Prostate gland (tissue), 2 donors: ENCODE data around the gene RPL10. TPM values are rescaled to one million over a fixed set of nuclear protein-coding genes. Genes with fewer than 3 reads are reported as not detected.
A peak's percentile ranks its signal among the peaks of the same experiment; 100 is the strongest.

Experiments
- DNase-seq: peaks from one replicate; pipeline ENCODE4 v3.0.0-alpha.2; 2019; ENCODE audit warnings: low spot score
- H3K27ac ChIP-seq, 2 donors: fragments of 200-600 bp; sonication (generic); 2 replicates each; pipeline ENCODE4 v1.5.1; 2017 to 2019
- H3K27me3 ChIP-seq: fragments of 200-600 bp; sonication (generic); replicated peaks from 2 replicates; pipeline ENCODE4 v1.5.1; 2019; ENCODE audit not compliant: insufficient read depth
- H3K36me3 ChIP-seq, 2 donors: fragments of 200-600 bp; sonication (generic); 1 replicate in 1 of 2; 2 replicates in 1 of 2; pipeline versions ENCODE4 v1.5.1 to v1.8.1; 2017 to 2019
- H3K4me1 ChIP-seq: fragments of 200-600 bp; sonication (generic); replicated peaks from 2 replicates; pipeline ENCODE4 v1.5.1; 2019
- H3K4me3 ChIP-seq, 2 donors: fragments of 200-600 bp; sonication (generic); 2 replicates each; pipeline ENCODE4 v1.5.1; 2017 to 2019
- H3K9me3 ChIP-seq: fragments of 200-600 bp; sonication (generic); 2 replicates; pipeline ENCODE4 v1.5.1; 2017
- POLR2A ChIP-seq: fragments of 450-650 bp; IDR thresholded peaks from one replicate; pipeline ENCODE4 v1.6.1; 2016; ENCODE audit warnings: antibody characterized with exemption, mild to moderate bottlenecking
- POLR2AphosphoS5 ChIP-seq: sonication (generic); formaldehyde crosslinking; IDR thresholded peaks from one replicate; pipeline ENCODE4 v1.6.1; 2017; ENCODE audit warnings: antibody characterized with exemption
- WGBS: methylation state at CpG from one replicate; pipeline ENCODE4 v1.1.5; 2018; 5-methylcytosine and 5-hydroxymethylcytosine counted together
- intact Hi-C: fragments of 100-400 bp; cut with DNase I; formaldehyde crosslinking; loops from one replicate; pipeline ENCODE4 v1.14.2; 2022
- total RNA-seq, 2 donors: library from RNA; depleted of rRNA; stranded (reverse); fragments of >200 nt; gene quantifications; one replicate each; pipeline ENCODE4 v1.1.0, GENCODE V29; 2016
- TF ChIP-seq, protein P1 (sequence below), 4 experiments: fragments of 200-600 bp in 2 of 4; fragments of 450-650 bp in 2 of 4; sonication (generic) in 2 of 4; IDR thresholded peaks; 1 replicate in 3 of 4; 2 replicates in 1 of 4; pipeline ENCODE4 v1.5.1; 2016 to 2019; ENCODE audit warnings: antibody characterized with exemption in 4 of 4, mild to moderate bottlenecking in 2 of 4, moderate library complexity in 2 of 4

Gene RPL10
- total RNA-seq, 2 donors from 2014 or later, result 3,702 to 5,500 TPM

GRCh38 chrX:154434394-154435168, 36.4 kb downstream of the RPL10 start:
- Histone ChIP-seq H3K36me3 (no peaks in the 10 kb centered on the region), H3K27ac (no peak overlapping the region), H3K4me3 (no peak overlapping the region), H3K9me3 (no peaks in the 10 kb centered on the region), H3K4me1 (no peaks in the 10 kb centered on the region), H3K27me3 (no peaks in the 10 kb centered on the region)
- no peak for DNase-seq
- intact Hi-C loops, result loop anchor here (5.0 kb wide), 2 partner anchors 32 to 53 kb away; partner anchors contain the start of gene UBL4A
- no peak for TF ChIP-seq POLR2A
- TF ChIP-seq, protein P1, sequence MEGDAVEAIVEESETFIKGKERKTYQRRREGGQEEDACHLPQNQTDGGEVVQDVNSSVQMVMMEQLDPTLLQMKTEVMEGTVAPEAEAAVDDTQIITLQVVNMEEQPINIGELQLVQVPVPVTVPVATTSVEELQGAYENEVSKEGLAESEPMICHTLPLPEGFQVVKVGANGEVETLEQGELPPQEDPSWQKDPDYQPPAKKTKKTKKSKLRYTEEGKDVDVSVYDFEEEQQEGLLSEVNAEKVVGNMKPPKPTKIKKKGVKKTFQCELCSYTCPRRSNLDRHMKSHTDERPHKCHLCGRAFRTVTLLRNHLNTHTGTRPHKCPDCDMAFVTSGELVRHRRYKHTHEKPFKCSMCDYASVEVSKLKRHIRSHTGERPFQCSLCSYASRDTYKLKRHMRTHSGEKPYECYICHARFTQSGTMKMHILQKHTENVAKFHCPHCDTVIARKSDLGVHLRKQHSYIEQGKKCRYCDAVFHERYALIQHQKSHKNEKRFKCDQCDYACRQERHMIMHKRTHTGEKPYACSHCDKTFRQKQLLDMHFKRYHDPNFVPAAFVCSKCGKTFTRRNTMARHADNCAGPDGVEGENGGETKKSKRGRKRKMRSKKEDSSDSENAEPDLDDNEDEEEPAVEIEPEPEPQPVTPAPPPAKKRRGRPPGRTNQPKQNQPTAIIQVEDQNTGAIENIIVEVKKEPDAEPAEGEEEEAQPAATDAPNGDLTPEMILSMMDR (IDR thresholded peaks at IDR 0.05), result no peak
- no peak for TF ChIP-seq POLR2AphosphoS5
- WGBS, result 89% methylated on average over 6 of the region's 7 CpGs

GRCh38 chrX:154435171-154435733, 37.1 kb downstream of the RPL10 start:
- TF ChIP-seq POLR2A, result no peak
- H3K36me3 ChIP-seq, result no peaks in the 10 kb centered on the region
- no peaks in the 10 kb centered on the region for H3K4me1 ChIP-seq
- no peak for DNase-seq
- H3K27ac ChIP-seq, result no peak overlapping the region
- no peaks in the 10 kb centered on the region for H3K27me3 ChIP-seq
- intact Hi-C loops, result loop anchor here (5.0 kb wide), 2 partner anchors 33 to 52 kb away; partner anchors contain the start of gene UBL4A
- WGBS, result 91% methylated on average over 18 of the region's 19 CpGs
- H3K4me3 ChIP-seq, result no peak overlapping the region
- no peaks in the 10 kb centered on the region for H3K9me3 ChIP-seq

GRCh38 chrX:154436374-154436982, 38.3 kb downstream of the RPL10 start:
- WGBS, result 15% methylated on average over 21 of the region's 78 CpGs
- Histone ChIP-seq H3K36me3 (no peaks in the 10 kb centered on the region), H3K9me3 (no peaks in the 10 kb centered on the region), H3K27me3 (no peaks in the 10 kb centered on the region), H3K27ac (peak overlapping the region; percentile 79 to 87), H3K4me1 (no peaks in the 10 kb centered on the region), H3K4me3 (peak overlapping the region; percentile 55 to 61)
- no peak for DNase-seq
- TF ChIP-seq POLR2A (no peak), POLR2AphosphoS5 (no peak)
- TF ChIP-seq, protein P1 (IDR thresholded peaks at IDR 0.05), result no peak
- intact Hi-C loops, result loop anchor here (5.0 kb wide), 2 partner anchors 34 to 51 kb away; partner anchors contain the start of gene UBL4A

GRCh38 chrX:154436983-154437752, 39.0 kb downstream of the RPL10 start, which contains the start of gene GDI1:
Gene GDI1, plus strand, starts transcription at chrX:154437154. Its CDS starts 101 bp downstream, at chrX:154437255.
- H3K4me1 ChIP-seq, result no peaks in the 10 kb centered on the region
- DNase-seq, result no peak
- TF ChIP-seq POLR2A (peak; percentile 56), POLR2AphosphoS5 (no peak)
- H3K27me3 ChIP-seq, result no peaks in the 10 kb centered on the region
- H3K27ac ChIP-seq, result peak within 1 kb of the TSS; percentile 79 to 87
- H3K36me3 ChIP-seq, result no peaks in the 10 kb centered on the region
- H3K4me3 ChIP-seq, result peak within 1 kb of the TSS; percentile 55 to 61
- intact Hi-C loops, result loop anchor here (5.0 kb wide), 2 partner anchors 35 to 50 kb away; partner anchors contain the start of gene UBL4A
- H3K9me3 ChIP-seq, result no peaks in the 10 kb centered on the region
- 0% methylated on average over 16 of the region's 93 CpGs for WGBS

DNA sequence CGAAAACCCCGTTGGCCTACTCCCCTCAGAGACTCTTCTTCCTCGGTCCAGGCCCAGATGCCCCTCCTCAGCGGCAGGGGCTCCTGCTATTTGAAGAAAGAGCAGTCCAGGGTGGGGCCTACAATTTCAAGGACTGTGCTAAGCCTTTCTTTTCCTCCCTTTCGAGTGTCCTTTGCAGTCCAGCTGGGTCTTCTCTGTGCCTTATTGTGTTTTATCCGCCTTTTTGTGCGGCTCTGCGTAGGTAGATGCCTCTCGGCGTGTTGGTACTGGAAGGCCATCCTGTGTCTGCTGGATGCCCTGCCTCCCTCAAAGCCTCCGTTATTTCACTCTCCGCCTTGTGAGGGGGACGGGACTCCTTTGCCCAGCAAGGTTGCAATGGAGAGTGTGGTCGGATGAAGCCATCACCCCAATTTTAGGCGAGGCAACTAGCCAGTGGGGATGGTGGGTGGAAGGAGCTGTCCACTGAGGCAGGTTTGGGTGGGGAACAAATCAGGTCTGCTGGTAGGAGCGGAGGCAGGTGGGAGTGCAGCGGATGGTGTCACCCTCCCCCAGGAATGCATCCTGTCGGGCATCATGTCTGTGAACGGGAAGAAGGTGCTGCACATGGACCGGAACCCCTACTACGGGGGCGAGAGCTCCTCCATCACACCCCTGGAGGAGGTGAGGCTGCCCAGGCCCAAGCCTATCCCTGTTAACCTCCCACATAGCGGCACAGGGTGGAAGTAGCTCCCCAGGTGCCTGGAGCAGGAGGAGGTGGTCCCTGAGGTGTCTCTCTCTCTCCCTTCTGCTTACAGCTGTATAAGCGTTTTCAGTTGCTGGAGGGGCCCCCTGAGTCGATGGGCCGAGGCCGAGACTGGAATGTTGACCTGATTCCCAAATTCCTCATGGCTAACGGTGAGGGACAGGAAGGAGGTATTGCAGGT, 40.1 kb downstream of the RPL10 start:
- DNase-seq, result no peak
- no peak for TF ChIP-seq POLR2AphosphoS5
- TF ChIP-seq, protein P1 (IDR thresholded peaks at IDR 0.05), result no peak
- no peak for TF ChIP-seq POLR2A
- H3K27me3 ChIP-seq, result no peaks in the 10 kb centered on the region
- H3K9me3 ChIP-seq, result no peaks in the 10 kb centered on the region
- H3K36me3 ChIP-seq, result no peaks in the 10 kb centered on the region
- no peaks in the 10 kb centered on the region for H3K4me1 ChIP-seq
- WGBS, result 16% methylated on average over 11 of the region's 28 CpGs
- peak overlapping the region; percentile 79 to 87 for H3K27ac ChIP-seq
- intact Hi-C loops, result loop anchor here (5.0 kb wide), 2 partner anchors 36 to 49 kb away; partner anchors contain the start of gene UBL4A
- peak overlapping the region; percentile 55 to 61 for H3K4me3 ChIP-seq
